ENCODE data around the gene CDK6. TPM values are rescaled to one million over a fixed set of nuclear protein-coding genes. Genes with fewer than 3 reads are reported as not detected.

Gene CDK6
- total and polyA plus RNA-seq, 2 of the 8 experiments (the other 6 are each of a cell fraction or from before 2014, with no cell fraction given): 5.9 to 18.9 TPM

DNA sequence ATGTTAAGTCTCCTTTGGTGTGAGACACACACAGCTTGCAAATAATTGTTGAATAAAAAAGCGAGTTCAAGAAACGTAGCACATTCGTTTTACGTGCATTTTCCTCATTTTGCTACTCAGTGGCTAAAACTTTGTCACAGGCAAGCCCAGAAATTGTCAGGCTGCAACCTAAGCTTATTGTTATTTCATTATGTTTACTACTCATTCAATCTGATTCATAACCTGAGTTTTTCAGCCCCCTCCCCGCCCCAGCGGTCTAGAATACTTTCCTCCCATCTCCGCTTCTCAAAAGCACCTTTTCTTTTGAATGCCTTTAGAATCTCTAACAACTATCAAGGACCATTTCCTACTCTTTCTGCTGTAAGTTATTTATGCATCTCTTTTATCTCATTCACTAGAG is 247.3 kb downstream of the CDK6 start:
- no peak overlapping the region for H4K5ac ChIP-seq (ENCODE audit: insufficient read length, low read depth, low read length)
- H2AK5ac ChIP-seq (ENCODE audit: low read depth, low read length): no peak overlapping the region
- FAIRE-seq: no peak
- H3K9me3 ChIP-seq (ENCODE audit: insufficient read depth in 2 of 2, low read depth in 1 of 2, low read length in 1 of 2): no peaks in the 10 kb centered on the region
- DNase-seq (ENCODE audit: low read depth in 1 of 2, low spot score in 2 of 2): no peak
- H3K79me2 ChIP-seq (ENCODE audit: control insufficient read depth in 1 of 2, insufficient read depth in 2 of 2, low read length in 2 of 2): peaks cover 26 to 56% of the 10 kb centered on the region in 2 experiments
- H2BK120ac ChIP-seq (replicated peaks; ENCODE audit: low read depth, low read length): no peak overlapping the region
- H3K9ac ChIP-seq (replicated peaks in 1 of 4; ENCODE audit: extremely low read depth in 1 of 4, low read depth in 3 of 4, low read length in 3 of 4): peak overlapping the region in 3 of 4 experiments; percentile 78 to 95 (median 89); a peak in 6 of 7 replicates
- no peak overlapping the region for H3K18ac ChIP-seq (ENCODE audit: extremely low read depth, low read length)
- ChIA-PET POLR2A (ENCODE audit: partially characterized antibody) (interaction anchor here (0.6 to 3.0 kb wide), 4 partner anchors 11 to 259 kb away, joined by 3 to 12 read pairs (median 4); partner anchors contain the start of genes PEX1 and RBM48), CTCF (ENCODE audit: partially characterized antibody) (interaction anchor here (0.8 to 7.6 kb wide), 5 partner anchors 9 to 494 kb away, joined by 3 to 84 read pairs (median 3); no protein-coding TSS in a partner anchor)
- H3K36me3 ChIP-seq (ENCODE audit: control insufficient read depth in 2 of 4, insufficient read depth in 4 of 4, low read length in 3 of 4): no peaks in the 10 kb centered on the region; a peak in 1 of 8 replicates
- H2BK5ac ChIP-seq (ENCODE audit: low read depth, low read length): no peak overlapping the region
- H3K4me3 ChIP-seq (ENCODE audit: extremely low read depth in 1 of 4, insufficient read depth in 2 of 4, low read depth in 3 of 4, low read length in 4 of 4): peak overlapping the region; percentile 73 to 96 (median 93)
- H3K27ac ChIP-seq (ENCODE audit: low read depth, low read length): no peak overlapping the region
- no peak overlapping the region for H3K56ac ChIP-seq (replicated peaks; ENCODE audit: insufficient read length, low read depth, low read length)
- 0 out of 2 replicates have a peak, but pooled peaks cover 2% of the 10 kb centered on the region for H3K79me1 ChIP-seq (ENCODE audit: low read depth, low read length)
- 0 out of 2 replicates have a peak, but pooled peaks cover 3% of the 10 kb centered on the region for H3K23me2 ChIP-seq (ENCODE audit: low read depth, low read length)
- peaks cover 0 to 5% (median 0%) of the 10 kb centered on the region in 4 experiments; a peak in 3 of 7 replicates for H3K4me1 ChIP-seq (replicated peaks in 1 of 4; ENCODE audit: control insufficient read depth in 3 of 4, insufficient read depth in 4 of 4, low read length in 3 of 4)
- no peak overlapping the region for H4K8ac ChIP-seq (ENCODE audit: extremely low read depth, insufficient read depth, low read length)
- H3K4ac ChIP-seq (replicated peaks; ENCODE audit: insufficient read length, low read depth, low read length): no peak overlapping the region
- no peak overlapping the region for H3K14ac ChIP-seq (ENCODE audit: insufficient read length)
- H4K91ac ChIP-seq (replicated peaks; ENCODE audit: insufficient read length, low read length): no peak overlapping the region
- 55% methylated on average over 7 of the region's 7 CpGs; no CpG with 5 or more reads in 1 of the 2 experiments for WGBS, 2 experiments (ENCODE audit: extremely low coverage in 1 of 2, insufficient coverage in 1 of 2, insufficient read length in 1 of 2, insufficient replicate concordance in 2 of 2, low coverage in 1 of 2, low lambda C conversion rate in 2 of 2, missing lambda C conversion rate in 1 of 2)
- peaks cover 2 to 14% (median 8%) of the 10 kb centered on the region in 4 experiments; a peak in 6 of 7 replicates for H3K27me3 ChIP-seq (replicated peaks in 1 of 4; ENCODE audit: control insufficient read depth in 3 of 4, extremely low read depth in 1 of 4, insufficient read depth in 3 of 4, low read length in 3 of 4)
- H3K23ac ChIP-seq (ENCODE audit: insufficient read length): no peak overlapping the region
- peaks cover 0 to 12% of the 10 kb centered on the region in 2 experiments for H4K20me1 ChIP-seq (replicated peaks in 1 of 2; ENCODE audit: control insufficient read depth in 1 of 2, insufficient read depth in 2 of 2, low read length in 2 of 2)
- no peak overlapping the region for H2AFZ ChIP-seq (ENCODE audit: low read length)
- no peak overlapping the region for H2BK12ac ChIP-seq (ENCODE audit: low read depth, low read length)
- no peak overlapping the region for H2BK20ac ChIP-seq (ENCODE audit: low read length)
- H3K4me2 ChIP-seq (ENCODE audit: insufficient read depth in 1 of 2, low read depth in 2 of 2, low read length in 2 of 2): peak overlapping the region; percentile 74 to 93
- H2BK15ac ChIP-seq (ENCODE audit: low read length): no peak overlapping the region
- TF ChIP-seq SP2 (IDR thresholded peaks at IDR 0.05; ENCODE audit: low read length) (no peak), BRCA1 (IDR thresholded peaks at IDR 0.05; ENCODE audit: low read depth, low read length) (no peak), USF2 (IDR thresholded peaks at IDR 0.05; ENCODE audit: low read length) (no peak), TAF7 (optimal IDR thresholded peaks at IDR 0.05; ENCODE audit: borderline replicate concordance, low read depth, low read length) (no peak), SIN3A (conservative IDR thresholded peaks at IDR 0.05 in 1 of 2, IDR thresholded peaks at IDR 0.05 in 1 of 2; ENCODE audit: low read depth in 1 of 2, low read length in 2 of 2) (no peak), BCL11A (IDR thresholded peaks at IDR 0.05; ENCODE audit: low read depth in 2 of 2, low read length in 2 of 2) (no peak), HDAC2 (IDR thresholded peaks at IDR 0.05; ENCODE audit: borderline replicate concordance in 1 of 2, low read depth in 2 of 2, low read length in 2 of 2) (no peak)
- TF ChIP-seq, protein P1, sequence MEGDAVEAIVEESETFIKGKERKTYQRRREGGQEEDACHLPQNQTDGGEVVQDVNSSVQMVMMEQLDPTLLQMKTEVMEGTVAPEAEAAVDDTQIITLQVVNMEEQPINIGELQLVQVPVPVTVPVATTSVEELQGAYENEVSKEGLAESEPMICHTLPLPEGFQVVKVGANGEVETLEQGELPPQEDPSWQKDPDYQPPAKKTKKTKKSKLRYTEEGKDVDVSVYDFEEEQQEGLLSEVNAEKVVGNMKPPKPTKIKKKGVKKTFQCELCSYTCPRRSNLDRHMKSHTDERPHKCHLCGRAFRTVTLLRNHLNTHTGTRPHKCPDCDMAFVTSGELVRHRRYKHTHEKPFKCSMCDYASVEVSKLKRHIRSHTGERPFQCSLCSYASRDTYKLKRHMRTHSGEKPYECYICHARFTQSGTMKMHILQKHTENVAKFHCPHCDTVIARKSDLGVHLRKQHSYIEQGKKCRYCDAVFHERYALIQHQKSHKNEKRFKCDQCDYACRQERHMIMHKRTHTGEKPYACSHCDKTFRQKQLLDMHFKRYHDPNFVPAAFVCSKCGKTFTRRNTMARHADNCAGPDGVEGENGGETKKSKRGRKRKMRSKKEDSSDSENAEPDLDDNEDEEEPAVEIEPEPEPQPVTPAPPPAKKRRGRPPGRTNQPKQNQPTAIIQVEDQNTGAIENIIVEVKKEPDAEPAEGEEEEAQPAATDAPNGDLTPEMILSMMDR (IDR thresholded peaks at IDR 0.05; ENCODE audit: control extremely low read depth in 1 of 3, insufficient read depth in 1 of 3, low read depth in 1 of 3, low read length in 3 of 3): no peak

Data from H1 (cell line).